ENCODE measurements around the gene RIPOR3.

RIPOR3 gene

DNA sequence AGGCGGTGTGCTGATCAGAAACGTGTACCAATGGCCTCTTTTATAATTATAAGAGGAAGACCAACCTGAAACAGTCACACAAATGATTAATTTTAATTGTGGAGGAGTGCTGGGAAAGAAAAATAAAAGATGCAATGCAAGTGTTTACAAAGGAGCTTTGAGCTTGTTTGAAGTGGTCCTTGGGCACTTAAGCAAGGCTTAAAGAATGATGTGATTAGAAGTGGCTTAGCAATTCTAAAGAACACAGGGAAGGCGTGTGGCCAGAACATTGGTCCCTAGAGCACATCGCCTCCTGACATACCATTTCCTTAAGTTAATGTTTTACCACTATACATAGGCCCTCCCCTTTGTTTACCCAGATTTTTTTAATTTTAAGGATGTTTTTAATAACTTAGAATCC, 155.0 kb downstream of the RIPOR3 start:
- in situ Hi-C loops (cut with MboI; ENCODE audit: low sequenced_read_pairs, unreplicated experiment): no loop called here
- TF ChIP-seq, protein P1, sequence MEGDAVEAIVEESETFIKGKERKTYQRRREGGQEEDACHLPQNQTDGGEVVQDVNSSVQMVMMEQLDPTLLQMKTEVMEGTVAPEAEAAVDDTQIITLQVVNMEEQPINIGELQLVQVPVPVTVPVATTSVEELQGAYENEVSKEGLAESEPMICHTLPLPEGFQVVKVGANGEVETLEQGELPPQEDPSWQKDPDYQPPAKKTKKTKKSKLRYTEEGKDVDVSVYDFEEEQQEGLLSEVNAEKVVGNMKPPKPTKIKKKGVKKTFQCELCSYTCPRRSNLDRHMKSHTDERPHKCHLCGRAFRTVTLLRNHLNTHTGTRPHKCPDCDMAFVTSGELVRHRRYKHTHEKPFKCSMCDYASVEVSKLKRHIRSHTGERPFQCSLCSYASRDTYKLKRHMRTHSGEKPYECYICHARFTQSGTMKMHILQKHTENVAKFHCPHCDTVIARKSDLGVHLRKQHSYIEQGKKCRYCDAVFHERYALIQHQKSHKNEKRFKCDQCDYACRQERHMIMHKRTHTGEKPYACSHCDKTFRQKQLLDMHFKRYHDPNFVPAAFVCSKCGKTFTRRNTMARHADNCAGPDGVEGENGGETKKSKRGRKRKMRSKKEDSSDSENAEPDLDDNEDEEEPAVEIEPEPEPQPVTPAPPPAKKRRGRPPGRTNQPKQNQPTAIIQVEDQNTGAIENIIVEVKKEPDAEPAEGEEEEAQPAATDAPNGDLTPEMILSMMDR (IDR thresholded peaks at IDR 0.05; ENCODE audit: borderline replicate concordance, control extremely low read depth, extremely low read depth, insufficient read depth, missing control alignments): no peak
- DNase-seq (ENCODE audit: low spot score): no peak
